Vagina (tissue), 2 donors: ENCODE data around the gene NCKAP5L.

Experiments
- POLR2A ChIP-seq, 2 donors: fragments of 450-650 bp; IDR thresholded peaks; one replicate each; pipeline ENCODE4 v1.6.1; 2017; ENCODE audit warnings: antibody characterized with exemption in 2 of 2, mild to moderate bottlenecking in 2 of 2, moderate library complexity in 2 of 2
- POLR2AphosphoS5 ChIP-seq, 2 donors: sonication (generic); formaldehyde crosslinking; IDR thresholded peaks; one replicate each; pipeline ENCODE4 v1.9.0; 2017; ENCODE audit warnings: antibody characterized with exemption in 2 of 2, mild to moderate bottlenecking in 2 of 2, low read depth in 1 of 2; ENCODE audit not compliant: insufficient read depth in 1 of 2
- TF ChIP-seq, protein P1 (sequence below), 3 experiments: fragments of 450-650 bp in 2 of 3; fragments of 200-600 bp in 1 of 3; sonication (generic) in 1 of 3; IDR thresholded peaks; one replicate each; pipeline ENCODE4 v1.5.1; 2017 to 2019; ENCODE audit warnings: antibody characterized with exemption in 3 of 3, mild to moderate bottlenecking in 2 of 3, moderate library complexity in 2 of 3

DNA sequence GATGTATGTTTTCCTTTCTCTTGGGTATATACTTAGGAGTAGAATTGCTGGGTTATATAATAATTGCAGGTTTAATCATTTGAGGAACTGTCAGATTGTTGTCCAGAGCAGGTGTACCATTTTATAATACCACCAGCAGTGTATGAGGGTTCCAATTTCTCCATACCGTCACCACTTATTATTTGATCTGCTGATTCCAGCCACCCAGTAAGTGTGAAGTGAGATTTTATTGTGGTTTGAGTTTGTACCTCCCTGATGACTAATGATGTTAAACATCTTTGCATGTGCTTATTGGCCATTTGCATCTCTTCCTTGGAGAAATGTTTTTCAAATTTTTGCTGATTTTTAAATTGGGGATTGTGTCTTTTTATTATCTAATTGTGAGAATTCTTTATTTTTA is 15.1 kb downstream of the NCKAP5L start:
- TF ChIP-seq, protein P1, sequence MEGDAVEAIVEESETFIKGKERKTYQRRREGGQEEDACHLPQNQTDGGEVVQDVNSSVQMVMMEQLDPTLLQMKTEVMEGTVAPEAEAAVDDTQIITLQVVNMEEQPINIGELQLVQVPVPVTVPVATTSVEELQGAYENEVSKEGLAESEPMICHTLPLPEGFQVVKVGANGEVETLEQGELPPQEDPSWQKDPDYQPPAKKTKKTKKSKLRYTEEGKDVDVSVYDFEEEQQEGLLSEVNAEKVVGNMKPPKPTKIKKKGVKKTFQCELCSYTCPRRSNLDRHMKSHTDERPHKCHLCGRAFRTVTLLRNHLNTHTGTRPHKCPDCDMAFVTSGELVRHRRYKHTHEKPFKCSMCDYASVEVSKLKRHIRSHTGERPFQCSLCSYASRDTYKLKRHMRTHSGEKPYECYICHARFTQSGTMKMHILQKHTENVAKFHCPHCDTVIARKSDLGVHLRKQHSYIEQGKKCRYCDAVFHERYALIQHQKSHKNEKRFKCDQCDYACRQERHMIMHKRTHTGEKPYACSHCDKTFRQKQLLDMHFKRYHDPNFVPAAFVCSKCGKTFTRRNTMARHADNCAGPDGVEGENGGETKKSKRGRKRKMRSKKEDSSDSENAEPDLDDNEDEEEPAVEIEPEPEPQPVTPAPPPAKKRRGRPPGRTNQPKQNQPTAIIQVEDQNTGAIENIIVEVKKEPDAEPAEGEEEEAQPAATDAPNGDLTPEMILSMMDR (IDR thresholded peaks at IDR 0.05) = no peak
- TF ChIP-seq POLR2A (IDR thresholded peaks at IDR 0.05) (no peak), POLR2AphosphoS5 (IDR thresholded peaks at IDR 0.05; ENCODE audit: insufficient read depth in 1 of 2, low read depth in 1 of 2) (no peak)
